Measurements from ENCODE around the gene RIPK4.

Gene RIPK4

GRCh38 chr21:41753006-41753898, 13.6 kb downstream of the RIPK4 start:
- no peak for DNase-seq

GRCh38 chr21:41752231-41752681, 14.6 kb downstream of the RIPK4 start:
- peak; percentile 94 for DNase-seq

- DNase-seq: no peak
These were observed 15.2 kb downstream of the RIPK4 start for GRCh38 chr21:41751611-41752011.

- DNase-seq: no peak
These were observed 16.2 kb downstream of the RIPK4 start for GRCh38 chr21:41750532-41751151.

GRCh38 chr21:41750051-41750450, 16.8 kb downstream of the RIPK4 start:
- peak; percentile 29 for DNase-seq

GRCh38 chr21:41749286-41749685, 17.6 kb downstream of the RIPK4 start:
- no peak for DNase-seq

GRCh38 chr21:41747943-41748738, 18.7 kb downstream of the RIPK4 start:
- DNase-seq: no peak

- no peak for DNase-seq
These were observed 20.2 kb downstream of the RIPK4 start for GRCh38 chr21:41746744-41747006.

GRCh38 chr21:41745971-41746743, 20.7 kb downstream of the RIPK4 start:
- no peak for DNase-seq

GRCh38 chr21:41745026-41745820, 21.6 kb downstream of the RIPK4 start:
- no peak for DNase-seq

GRCh38 chr21:41744028-41744930, 22.6 kb downstream of the RIPK4 start:
- no peak for DNase-seq

GRCh38 chr21:41743321-41744027, 23.4 kb downstream of the RIPK4 start:
- DNase-seq: no peak

- DNase-seq: no peak
These were observed 24.6 kb downstream of the RIPK4 start for GRCh38 chr21:41742073-41742875.

GRCh38 chr21:41741253-41742072, 25.4 kb downstream of the RIPK4 start:
- no peak for DNase-seq

- no peak for DNase-seq
These were observed 26.1 kb downstream of the RIPK4 start for GRCh38 chr21:41740604-41741252.

- DNase-seq: no peak
These were observed 26.9 kb downstream of the RIPK4 start for GRCh38 chr21:41739936-41740335.

- DNase-seq: no peak
These were observed 27.8 kb downstream of the RIPK4 start for GRCh38 chr21:41739011-41739410.

Measured in fibroblast of skin of abdomen (primary cell).